Immature natural killer cell (primary cell): Measurements from ENCODE around the gene SCYL3. TPM values are rescaled to one million over a fixed set of nuclear protein-coding genes. Genes with fewer than 3 reads are reported as not detected.
"Not testable (repeated sequence)": the region's sequence is repeated elsewhere in the genome, so short reads cannot be mapped to it uniquely, and the experiment has no call there.

ENCODE experiments used
- DNase-seq, 3 donors: peaks; one replicate each; pipeline ENCODE4 v3.0.0; 2022; ENCODE audit warnings: mixed read lengths in 1 of 3
- H3K27ac Mint-ChIP-seq, 6 donors: one replicate each; pipeline ENCODE4 v1.8.0; 2020; ENCODE audit warnings: mixed read lengths in 6 of 6, mild to moderate bottlenecking in 5 of 6, inconsistent platforms in 4 of 6, moderate library complexity in 3 of 6
- H3K27me3 Mint-ChIP-seq, 3 donors: one replicate each; pipeline ENCODE4 v1.8.0; 2020 to 2021; ENCODE audit warnings: low read depth in 3 of 3, mild to moderate bottlenecking in 3 of 3, mixed read lengths in 3 of 3, moderate library complexity in 3 of 3, inconsistent platforms in 1 of 3
- H3K36me3 Mint-ChIP-seq, 3 donors: one replicate each; pipeline ENCODE4 v1.8.0; 2020; ENCODE audit warnings: mixed read lengths in 3 of 3, inconsistent platforms in 2 of 3, mild to moderate bottlenecking in 2 of 3
- H3K4me1 Mint-ChIP-seq, 2 donors: one replicate each; pipeline ENCODE4 v1.8.0; 2020; ENCODE audit warnings: inconsistent platforms in 2 of 2, mild to moderate bottlenecking in 2 of 2, mixed read lengths in 2 of 2, moderate library complexity in 1 of 2
- H3K4me3 Mint-ChIP-seq, 5 donors: one replicate each; pipeline ENCODE4 v1.8.0; 2020; ENCODE audit warnings: mild to moderate bottlenecking in 5 of 5, mixed read lengths in 5 of 5, inconsistent platforms in 3 of 5, moderate library complexity in 3 of 5
- H3K9me3 Mint-ChIP-seq, 6 donors: one replicate each; pipeline ENCODE4 v1.8.0; 2020; ENCODE audit warnings: mild to moderate bottlenecking in 6 of 6, mixed read lengths in 6 of 6, inconsistent platforms in 4 of 6, moderate library complexity in 3 of 6
- polyA plus RNA-seq, 3 donors: library from polyadenylated mRNA; unstranded; fragments of 300-500 nt; fragmentation: Illumina TruSeq; gene quantifications; one replicate each; pipeline ENCODE4 v1.2.3, GENCODE V29; 2021

The SCYL3 gene
- polyA plus RNA-seq, 3 donors from 2014 or later, result 6.1 to 13.1 (median 6.8) TPM

DNA sequence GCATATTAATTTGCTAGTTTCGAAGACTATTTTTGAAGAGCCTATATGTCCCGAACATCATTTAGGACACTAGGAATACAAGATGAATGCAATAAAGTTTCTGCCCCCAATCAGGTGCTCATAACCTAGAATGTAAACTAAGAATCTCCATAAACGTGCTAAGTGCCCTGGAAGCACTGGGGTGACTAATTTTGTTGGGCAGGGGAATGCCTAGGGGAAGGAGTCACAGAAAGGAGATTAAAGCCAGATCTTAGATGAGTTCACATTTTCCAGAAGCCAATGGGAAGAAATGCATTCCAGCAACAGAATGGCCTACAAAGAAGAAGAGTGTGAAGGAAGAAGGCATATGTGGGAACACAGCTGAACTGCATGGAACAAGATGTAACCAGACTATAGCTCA lies 19.5 kb downstream of the SCYL3 start:
- Mint-ChIP-seq H3K4me1 (peaks cover 10 to 32% of the 10 kb centered on the region in 2 donors), H3K27ac (peak overlapping the region in 3 of 6 donors; percentile 3 to 58 (median 8)), H3K4me3 (no peak overlapping the region), H3K27me3 (peaks cover 0 to 3% (median 0%) of the 10 kb centered on the region in 3 donors), H3K36me3 (peaks cover 64 to 72% (median 65%) of the 10 kb centered on the region in 3 donors), H3K9me3 (no peaks in the 10 kb centered on the region)
- DNase-seq, result no peak

DNA sequence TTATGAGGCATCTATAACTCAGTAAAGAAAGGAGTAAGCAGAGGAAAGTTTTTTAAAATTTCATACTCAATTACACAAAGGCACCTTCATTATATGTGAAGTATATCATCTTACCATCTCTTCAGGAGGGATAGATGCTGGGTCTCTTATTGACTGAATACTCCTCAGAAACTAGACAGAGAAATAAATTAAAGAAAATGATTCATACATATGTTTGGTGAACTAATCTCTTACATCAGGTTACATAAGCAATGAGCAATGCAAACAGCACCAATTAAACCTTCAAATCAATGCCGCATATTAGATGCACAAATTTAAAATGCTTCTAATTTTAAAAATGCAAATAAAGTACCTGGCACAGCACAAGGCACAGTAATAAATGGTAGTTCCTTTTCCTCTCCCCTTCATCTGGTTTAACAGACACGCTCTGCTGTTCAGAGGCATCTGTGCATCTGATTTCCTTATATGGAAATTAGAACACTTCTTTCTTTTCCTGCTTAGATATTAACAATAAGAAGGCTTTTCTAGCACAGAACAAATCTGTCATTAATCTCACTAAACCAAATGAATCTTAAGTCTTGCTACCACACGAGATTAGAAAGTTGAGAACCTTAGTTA lies 20.0 kb downstream of the SCYL3 start:
- H3K4me3 Mint-ChIP-seq, result no peak overlapping the region

DNA sequence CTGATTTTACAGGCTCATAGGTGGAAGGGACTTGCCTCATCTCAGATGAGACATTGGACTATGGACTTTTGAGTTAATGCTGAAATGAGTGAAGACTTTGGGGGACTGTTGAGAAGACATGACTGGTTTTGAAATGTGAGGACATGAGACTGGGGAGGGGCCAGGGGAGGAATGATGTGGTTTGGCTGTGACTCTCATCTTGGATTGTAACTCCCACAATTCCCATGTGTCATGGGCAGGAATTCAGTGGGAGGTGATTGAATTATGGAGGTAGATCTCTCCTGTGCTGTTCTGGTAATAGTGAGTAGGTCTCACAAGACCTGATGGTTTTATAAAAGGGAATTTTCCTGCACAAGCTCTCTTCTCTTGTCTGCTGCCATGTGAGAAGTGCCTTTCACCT lies 20.8 kb downstream of the SCYL3 start:
- H3K36me3 Mint-ChIP-seq, result peaks cover 71 to 86% (median 74%) of the 10 kb centered on the region in 3 donors
- H3K4me3 Mint-ChIP-seq, result no peak overlapping the region
- peak overlapping the region in 1 of 6 donors; percentile 46 for H3K27ac Mint-ChIP-seq
- no peak for DNase-seq
- H3K9me3 Mint-ChIP-seq, result no peaks in the 10 kb centered on the region
- H3K4me1 Mint-ChIP-seq, result peaks cover 5 to 20% of the 10 kb centered on the region in 2 donors
- peaks cover 0 to 2% (median 0%) of the 10 kb centered on the region in 3 donors for H3K27me3 Mint-ChIP-seq

More for the DNA sequence above, 20.0 kb downstream of the SCYL3 start:
- Mint-ChIP-seq H3K9me3 (no peaks in the 10 kb centered on the region), H3K36me3 (peaks cover 67 to 78% (median 67%) of the 10 kb centered on the region in 3 donors), H3K4me1 (peaks cover 5 to 26% of the 10 kb centered on the region in 2 donors), H3K27me3 (peaks cover 0 to 3% (median 0%) of the 10 kb centered on the region in 3 donors), H3K27ac (no peak overlapping the region)
- no peak for DNase-seq

DNA sequence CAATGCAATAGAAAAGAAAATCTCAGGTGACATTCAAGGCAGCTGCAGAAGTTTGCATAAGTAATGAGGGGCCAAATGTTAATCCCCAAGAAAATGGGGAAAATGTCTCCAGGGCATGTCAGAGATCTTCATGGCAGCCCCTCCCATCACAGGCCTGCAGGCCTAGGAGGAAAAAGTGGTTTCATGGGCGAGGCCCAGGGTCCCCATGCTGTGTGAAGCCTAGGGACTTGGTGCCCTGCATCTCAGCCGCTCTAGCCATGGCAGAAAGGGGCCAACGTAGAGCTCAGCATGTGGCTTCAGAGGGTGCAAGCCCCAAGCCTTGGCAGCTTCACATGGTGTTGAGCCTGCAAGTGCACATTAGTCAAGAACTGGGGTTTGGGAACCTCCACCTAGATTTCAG lies 21.7 kb downstream of the SCYL3 start:
- DNase-seq, H3K27me3 Mint-ChIP-seq, H3K4me3 Mint-ChIP-seq, H3K9me3 Mint-ChIP-seq, H3K27ac Mint-ChIP-seq: not testable (repeated sequence)
- peaks cover 67 to 90% (median 71%) of the 10 kb centered on the region in 3 donors for H3K36me3 Mint-ChIP-seq
- H3K4me1 Mint-ChIP-seq, result peaks cover 5 to 15% of the 10 kb centered on the region in 2 donors

DNA sequence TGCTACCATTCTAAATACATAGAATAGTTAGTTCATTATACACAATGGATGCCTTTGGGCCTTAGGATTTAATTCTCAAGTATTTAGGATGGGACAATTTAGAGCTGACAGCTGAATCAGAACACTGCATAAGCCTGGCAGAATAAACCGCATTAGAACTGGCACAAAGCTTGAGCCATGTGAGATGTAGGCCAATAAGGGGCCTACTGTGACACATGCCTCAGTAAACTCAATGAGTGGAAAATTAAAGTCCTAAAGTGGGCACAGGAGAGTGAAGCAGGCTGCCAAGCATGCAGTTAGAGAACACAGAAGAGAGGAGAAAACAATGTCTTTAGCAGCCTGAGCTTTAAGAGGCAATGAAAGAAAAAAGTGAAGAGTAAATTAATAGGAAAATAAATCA lies 24.3 kb downstream of the SCYL3 start:
- Mint-ChIP-seq H3K27ac (peak overlapping the region in 1 of 6 donors; percentile 62), H3K4me1 (peaks cover 4 to 5% of the 10 kb centered on the region in 2 donors), H3K27me3 (peaks cover 0 to 2% (median 0%) of the 10 kb centered on the region in 3 donors), H3K36me3 (peaks cover 58 to 93% (median 73%) of the 10 kb centered on the region in 3 donors), H3K4me3 (no peak overlapping the region), H3K9me3 (no peaks in the 10 kb centered on the region)
- no peak for DNase-seq

DNA sequence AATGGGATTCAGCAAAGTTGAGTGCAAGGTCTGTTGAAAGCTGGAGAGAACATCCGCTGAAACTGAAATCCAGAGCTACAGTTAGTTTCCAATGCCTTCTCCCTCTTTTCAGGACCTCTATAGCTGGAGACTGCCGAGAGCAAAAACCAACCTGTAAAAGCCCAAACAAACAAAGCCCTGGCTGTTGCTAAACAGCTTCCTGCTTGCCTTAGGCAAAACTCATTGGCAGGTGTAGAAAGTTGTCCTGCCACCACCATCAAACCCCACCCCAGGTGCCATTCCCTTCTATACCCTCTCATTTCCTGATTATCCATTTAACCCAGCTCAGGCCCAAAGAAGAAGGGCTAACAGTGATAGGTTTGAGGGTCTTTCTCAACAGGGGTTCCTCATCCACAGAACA lies 24.7 kb downstream of the SCYL3 start:
- Mint-ChIP-seq H3K4me3 (no peak overlapping the region), H3K9me3 (no peaks in the 10 kb centered on the region), H3K27me3 (peaks cover 0 to 2% (median 0%) of the 10 kb centered on the region in 3 donors), H3K27ac (no peak overlapping the region), H3K4me1 (peaks cover 3% of the 10 kb centered on the region in 2 donors), H3K36me3 (peaks cover 57 to 93% (median 72%) of the 10 kb centered on the region in 3 donors)
- no peak for DNase-seq

DNA sequence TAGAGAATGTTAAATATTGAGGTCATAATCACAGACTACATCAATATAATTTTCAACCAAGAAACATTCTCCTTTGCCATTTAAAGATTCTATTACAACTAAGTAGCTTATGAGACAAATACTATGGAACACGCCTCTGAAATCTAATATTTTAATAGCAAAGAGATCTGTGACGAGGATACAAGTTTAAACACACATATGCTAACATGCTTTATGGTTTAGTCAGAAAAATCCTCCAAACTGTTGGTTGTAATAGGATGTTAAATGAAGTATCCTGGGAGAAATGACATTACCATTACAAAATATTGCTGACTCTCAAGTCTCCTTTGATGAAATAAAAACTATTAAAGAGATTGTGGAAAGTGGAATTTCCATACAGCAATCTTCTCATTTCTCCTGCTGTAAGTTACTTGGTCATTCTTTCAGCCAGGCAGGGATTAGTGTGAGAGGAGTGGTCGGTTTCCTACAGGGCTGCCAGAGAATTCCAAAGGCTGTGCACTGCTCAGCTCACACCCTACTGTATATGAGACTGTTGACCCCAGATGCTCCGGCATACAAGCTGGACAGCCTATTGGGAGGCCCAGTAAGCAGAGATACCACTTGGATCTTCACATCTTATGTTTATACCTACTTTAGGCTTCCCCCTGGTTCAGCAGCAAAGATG lies 26.6 kb downstream of the SCYL3 start:
- Mint-ChIP-seq H3K27me3 (no peaks in the 10 kb centered on the region), H3K9me3 (no peaks in the 10 kb centered on the region), H3K4me3 (no peak overlapping the region), H3K4me1 (peaks cover 0 to 2% of the 10 kb centered on the region in 2 donors), H3K36me3 (peaks cover 43 to 88% (median 64%) of the 10 kb centered on the region in 3 donors), H3K27ac (no peak overlapping the region)
- no peak for DNase-seq

DNA sequence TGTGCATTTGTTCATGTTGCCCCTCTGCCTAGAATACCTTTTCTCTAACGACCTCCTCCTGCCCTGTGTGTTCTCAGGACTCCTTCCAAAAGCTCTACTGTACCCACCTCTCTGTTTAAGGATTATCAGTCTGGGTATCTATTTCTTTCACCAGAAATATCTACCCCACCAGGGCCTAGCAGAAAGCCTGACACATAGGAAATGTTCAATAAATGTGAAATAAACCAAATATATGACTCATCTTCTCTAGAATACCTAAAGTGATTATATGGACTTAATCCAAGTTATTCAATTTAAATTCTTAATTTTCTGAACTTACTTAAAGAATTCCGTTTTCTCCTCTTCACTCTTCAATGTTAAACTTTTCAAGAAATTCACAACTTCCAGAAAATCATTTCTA lies 27.1 kb downstream of the SCYL3 start:
- no peak overlapping the region for H3K4me3 Mint-ChIP-seq
- H3K27ac Mint-ChIP-seq, result peak overlapping the region in 2 of 6 donors; percentile 21 to 23
- no peaks in the 10 kb centered on the region for H3K27me3 Mint-ChIP-seq
- peaks cover 38 to 86% (median 61%) of the 10 kb centered on the region in 3 donors for H3K36me3 Mint-ChIP-seq
- no peak for DNase-seq
- no peaks in the 10 kb centered on the region for H3K9me3 Mint-ChIP-seq
- H3K4me1 Mint-ChIP-seq, result peaks cover 0 to 2% of the 10 kb centered on the region in 2 donors

DNA sequence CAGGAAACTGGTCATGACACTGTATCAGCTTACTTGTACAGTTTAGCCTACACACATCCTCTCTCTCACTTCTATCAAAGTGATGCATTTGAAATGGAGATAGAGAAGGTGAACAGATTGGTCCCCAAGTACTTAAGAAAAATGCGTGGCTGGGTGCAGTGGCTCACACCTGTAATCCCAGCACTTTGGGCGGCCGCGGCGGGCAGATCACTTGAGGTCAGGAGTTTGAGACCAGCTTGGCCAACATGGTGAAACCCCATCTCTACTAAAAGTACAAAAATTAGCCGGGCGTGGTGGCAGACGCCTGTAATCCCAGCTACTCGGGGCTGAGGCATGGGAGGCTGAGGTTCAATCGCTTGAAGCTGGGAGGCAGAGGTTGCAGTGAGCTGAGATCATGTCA lies 29.2 kb downstream of the SCYL3 start:
- DNase-seq, H3K27me3 Mint-ChIP-seq, H3K4me3 Mint-ChIP-seq, H3K4me1 Mint-ChIP-seq, H3K9me3 Mint-ChIP-seq: not testable (repeated sequence)
- Mint-ChIP-seq H3K36me3 (peaks cover 25 to 81% (median 55%) of the 10 kb centered on the region in 3 donors), H3K27ac (peak overlapping the region in 1 of 6 donors; percentile 41)

DNA sequence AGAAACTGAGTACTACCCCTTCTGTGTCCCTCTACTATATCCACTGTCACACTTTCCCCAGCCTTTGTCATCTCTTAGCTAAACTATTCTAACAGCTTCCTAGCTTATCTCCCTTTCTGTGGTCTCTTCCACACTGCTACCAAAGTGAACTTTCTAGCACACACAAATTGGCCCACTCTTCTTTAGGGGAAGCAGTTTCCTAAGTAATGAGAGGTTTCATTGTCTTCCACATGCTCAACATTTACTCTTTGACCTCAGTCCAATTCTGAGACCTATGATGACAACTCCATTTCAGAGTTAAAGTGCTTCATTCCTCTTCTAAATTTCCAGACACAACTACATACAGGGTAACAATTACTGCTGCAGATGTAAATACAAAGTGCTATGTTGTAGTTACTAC lies 32.9 kb downstream of the SCYL3 start:
- H3K4me1 Mint-ChIP-seq, result peaks cover 0 to 22% of the 10 kb centered on the region in 2 donors
- H3K4me3 Mint-ChIP-seq, result no peak overlapping the region
- H3K36me3 Mint-ChIP-seq, result peaks cover 16 to 56% (median 41%) of the 10 kb centered on the region in 3 donors
- peak overlapping the region; percentile 1 to 74 (median 15) for H3K27ac Mint-ChIP-seq
- H3K9me3 Mint-ChIP-seq, result no peaks in the 10 kb centered on the region
- DNase-seq, result no peak
- H3K27me3 Mint-ChIP-seq, result no peaks in the 10 kb centered on the region

DNA sequence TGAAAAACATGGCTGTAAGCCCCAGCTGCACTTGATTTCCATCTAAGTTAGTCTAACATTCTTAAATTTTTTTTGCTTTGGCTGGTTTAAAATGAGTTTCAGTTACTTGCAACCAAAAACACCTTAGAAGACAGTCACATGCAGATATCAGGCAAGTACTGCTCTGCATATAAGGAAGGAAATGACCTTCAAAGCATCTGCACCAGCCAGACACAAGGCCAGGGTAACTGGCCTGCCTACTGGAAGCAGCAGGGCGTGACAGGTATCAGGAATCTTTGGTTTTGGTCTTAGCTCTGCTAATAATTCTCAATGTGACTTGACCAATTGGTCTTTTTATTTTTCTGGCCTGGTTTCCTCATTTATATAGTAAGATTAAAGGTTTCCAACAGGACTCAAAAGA lies 33.5 kb downstream of the SCYL3 start:
- Mint-ChIP-seq H3K36me3 (peaks cover 11 to 55% (median 38%) of the 10 kb centered on the region in 3 donors), H3K27ac (peak overlapping the region in 4 of 6 donors; percentile 1 to 74 (median 15))

DNA sequence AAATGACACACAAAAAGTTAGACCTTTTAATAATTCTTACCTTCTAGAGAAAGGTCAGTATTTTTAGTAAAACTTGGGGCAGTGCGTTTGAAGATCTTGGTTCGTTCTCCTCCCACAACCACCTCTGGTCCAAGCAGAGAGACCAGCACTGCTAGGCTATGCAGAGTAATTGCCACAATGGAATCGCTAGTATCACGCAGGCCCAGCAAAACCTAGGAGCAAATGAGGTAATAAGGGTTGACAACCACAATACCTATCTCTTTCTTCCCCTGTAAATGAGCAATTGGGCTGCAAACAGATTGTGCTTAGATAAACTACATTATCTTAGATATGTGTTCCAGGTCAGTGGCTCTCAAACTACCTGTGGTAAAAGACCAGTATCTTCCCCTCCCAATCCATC lies 34.7 kb downstream of the SCYL3 start:
- Mint-ChIP-seq H3K4me3 (no peak overlapping the region), H3K4me1 (peaks cover 0 to 26% of the 10 kb centered on the region in 2 donors), H3K9me3 (no peaks in the 10 kb centered on the region), H3K27me3 (no peaks in the 10 kb centered on the region), H3K36me3 (peaks cover 8 to 55% (median 31%) of the 10 kb centered on the region in 3 donors), H3K27ac (peak overlapping the region in 3 of 6 donors; percentile 3 to 67 (median 31))
- no peak for DNase-seq

More for the DNA sequence above, 33.5 kb downstream of the SCYL3 start:
- Mint-ChIP-seq H3K4me1 (peaks cover 0 to 26% of the 10 kb centered on the region in 2 donors), H3K4me3 (no peak overlapping the region), H3K27me3 (no peaks in the 10 kb centered on the region), H3K9me3 (no peaks in the 10 kb centered on the region)
- no peak for DNase-seq

DNA sequence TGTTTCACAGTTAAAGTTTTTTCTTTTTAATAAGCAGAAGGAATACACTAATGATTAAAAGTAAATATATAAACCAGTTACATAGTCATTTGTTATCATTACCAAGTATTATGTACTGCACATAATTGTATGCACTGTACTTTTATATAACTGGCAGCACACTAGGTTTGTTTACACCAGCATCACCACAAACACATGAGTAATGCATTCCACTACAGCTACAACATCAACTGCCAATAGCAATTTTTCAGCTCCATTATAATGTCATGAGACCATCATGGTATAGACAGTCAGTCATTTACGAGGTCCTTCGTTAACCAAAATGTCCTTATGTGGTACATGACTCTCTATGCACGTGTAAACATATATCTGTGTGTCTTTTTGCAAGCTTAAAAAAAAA lies 35.2 kb downstream of the SCYL3 start:
- peaks cover 6 to 55% (median 30%) of the 10 kb centered on the region in 3 donors for H3K36me3 Mint-ChIP-seq
- peaks cover 0 to 30% of the 10 kb centered on the region in 2 donors for H3K4me1 Mint-ChIP-seq
- H3K9me3 Mint-ChIP-seq, result no peaks in the 10 kb centered on the region
- H3K27ac Mint-ChIP-seq, result no peak overlapping the region
- no peaks in the 10 kb centered on the region for H3K27me3 Mint-ChIP-seq
- H3K4me3 Mint-ChIP-seq, result no peak overlapping the region
- DNase-seq, result no peak

DNA sequence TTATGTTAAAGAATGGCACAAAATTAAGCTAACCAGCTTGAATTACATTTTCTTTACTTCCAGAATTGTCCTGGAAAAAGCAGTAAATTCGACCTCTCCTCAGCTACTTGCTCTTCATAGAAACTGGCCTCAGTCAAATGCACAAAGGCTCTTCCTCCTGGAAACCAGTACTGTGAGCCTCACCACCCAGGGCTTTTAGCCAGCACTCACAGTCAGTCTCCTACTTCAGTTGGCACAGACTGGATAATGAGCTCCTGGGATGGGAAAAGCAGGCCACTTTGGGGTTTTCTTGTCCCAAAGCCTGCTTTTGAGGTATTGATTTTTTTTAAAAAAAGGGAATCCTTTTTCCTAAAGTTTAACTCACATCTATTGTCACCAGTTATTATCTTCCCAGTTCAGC lies 40.4 kb downstream of the SCYL3 start:
- peak overlapping the region in 1 of 6 donors; percentile 11 for H3K27ac Mint-ChIP-seq
- peaks cover 4 to 41% (median 25%) of the 10 kb centered on the region in 3 donors for H3K36me3 Mint-ChIP-seq
- H3K4me1 Mint-ChIP-seq, result peaks cover 0 to 25% of the 10 kb centered on the region in 2 donors
- no peaks in the 10 kb centered on the region for H3K9me3 Mint-ChIP-seq
- no peaks in the 10 kb centered on the region for H3K27me3 Mint-ChIP-seq
- no peak overlapping the region for H3K4me3 Mint-ChIP-seq
- no peak for DNase-seq
